GM19395 (cell line): Measurements from ENCODE around the gene OPN1MW.
"Not testable (repeated sequence)": the region's sequence is repeated elsewhere in the genome, so short reads cannot be mapped to it uniquely, and the experiment has no call there.

Experiments used
- ATAC-seq: cut with Tn5 transposase; IDR thresholded peaks from one replicate; pipeline ENCODE4 v1.9.1; 2021; ENCODE audit warnings: mild to moderate bottlenecking, moderate library complexity; ENCODE audit not compliant: unreplicated experiment

OPN1MW gene

GRCh38 chrX:154182296-154182695 lies at the start of gene OPN1MW:
OPN1MW (plus strand) TSS chrX:154182596; CDS start chrX:154182678, 82 bp downstream.
- ATAC-seq, result not testable (repeated sequence)

GRCh38 chrX:154135458-154136229 lies 46.8 kb upstream of the OPN1MW start:
- no peak for ATAC-seq

DNA sequence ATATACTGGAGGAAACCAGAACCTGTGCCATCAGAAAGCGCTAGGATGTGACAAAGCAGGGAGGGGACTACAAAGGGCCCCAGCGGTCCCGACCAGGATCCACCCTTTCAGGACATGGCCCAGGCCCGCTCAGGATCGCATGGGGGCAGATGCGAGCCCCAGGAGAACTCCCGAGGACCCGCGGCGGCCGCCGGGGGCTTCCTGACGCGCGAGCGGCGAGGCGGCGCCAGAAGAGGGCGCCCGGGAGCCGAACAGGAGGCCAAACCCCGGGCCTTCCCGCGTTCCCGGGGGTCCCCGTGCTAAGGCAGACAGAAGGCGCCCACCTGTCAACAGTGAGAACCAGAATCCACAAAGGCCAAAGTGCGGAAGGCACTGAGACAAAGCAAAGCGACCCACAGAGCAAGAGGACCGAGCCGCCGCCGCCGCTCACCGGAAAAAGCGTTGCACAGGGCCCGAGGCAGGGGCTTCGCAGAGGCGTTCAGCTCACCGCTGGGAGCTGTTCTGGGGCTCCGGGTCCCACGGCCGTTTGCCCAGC lies 45.7 kb upstream of the OPN1MW start:
- no peak for ATAC-seq

DNA sequence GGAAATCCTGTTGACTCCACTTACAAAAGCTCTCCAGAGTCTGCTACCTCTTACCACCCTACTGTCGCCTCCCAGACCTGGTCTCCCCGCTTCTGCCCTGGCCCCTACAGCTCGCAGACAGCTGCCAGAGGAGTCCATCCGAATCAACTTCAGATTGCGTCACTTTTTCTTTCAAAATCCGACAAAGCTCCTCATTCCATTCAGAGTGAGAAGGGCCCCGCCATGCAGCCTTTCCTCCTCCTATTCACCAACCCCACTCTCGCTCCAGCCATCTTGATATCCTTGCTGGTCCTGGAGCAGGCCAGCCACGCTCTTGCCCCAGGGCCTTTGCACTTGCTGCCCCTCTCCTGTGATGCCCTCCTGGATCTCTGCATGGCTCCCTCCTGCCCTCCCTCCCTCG lies 43.5 kb upstream of the OPN1MW start:
- ATAC-seq, result no peak

DNA sequence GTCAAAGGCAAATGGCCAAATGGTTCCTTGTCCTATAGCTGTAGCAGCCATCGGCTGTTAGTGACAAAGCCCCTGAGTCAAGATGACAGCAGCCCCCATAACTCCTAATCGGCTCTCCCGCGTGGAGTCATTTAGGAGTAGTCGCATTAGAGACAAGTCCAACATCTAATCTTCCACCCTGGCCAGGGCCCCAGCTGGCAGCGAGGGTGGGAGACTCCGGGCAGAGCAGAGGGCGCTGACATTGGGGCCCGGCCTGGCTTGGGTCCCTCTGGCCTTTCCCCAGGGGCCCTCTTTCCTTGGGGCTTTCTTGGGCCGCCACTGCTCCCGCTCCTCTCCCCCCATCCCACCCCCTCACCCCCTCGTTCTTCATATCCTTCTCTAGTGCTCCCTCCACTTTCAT lies 42.2 kb upstream of the OPN1MW start:
- no peak for ATAC-seq

DNA sequence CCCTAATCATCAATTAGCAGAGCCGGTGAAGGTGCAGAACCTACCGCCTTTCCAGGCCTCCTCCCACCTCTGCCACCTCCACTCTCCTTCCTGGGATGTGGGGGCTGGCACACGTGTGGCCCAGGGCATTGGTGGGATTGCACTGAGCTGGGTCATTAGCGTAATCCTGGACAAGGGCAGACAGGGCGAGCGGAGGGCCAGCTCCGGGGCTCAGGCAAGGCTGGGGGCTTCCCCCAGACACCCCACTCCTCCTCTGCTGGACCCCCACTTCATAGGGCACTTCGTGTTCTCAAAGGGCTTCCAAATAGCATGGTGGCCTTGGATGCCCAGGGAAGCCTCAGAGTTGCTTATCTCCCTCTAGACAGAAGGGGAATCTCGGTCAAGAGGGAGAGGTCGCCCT lies 41.7 kb upstream of the OPN1MW start:
- no peak for ATAC-seq

DNA sequence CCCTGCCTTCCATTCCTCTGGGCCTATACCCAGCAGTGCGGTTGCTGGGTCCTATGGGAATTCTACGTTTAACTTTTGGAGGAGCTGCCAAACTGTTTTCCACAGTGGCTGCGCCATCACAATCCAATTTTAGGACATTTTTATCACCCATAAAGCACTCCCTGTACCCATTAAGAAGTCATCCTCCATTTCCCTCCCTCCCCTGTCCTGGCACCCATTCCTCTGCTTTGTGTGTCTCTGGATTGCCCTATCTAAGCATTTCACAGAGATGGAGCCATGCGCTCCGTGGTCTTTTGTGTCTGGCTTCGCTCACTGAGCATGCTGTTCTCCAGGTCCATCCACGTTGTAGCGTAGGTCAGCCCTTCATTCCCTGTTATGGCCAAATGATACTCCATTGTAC lies 40.0 kb upstream of the OPN1MW start:
- no peak for ATAC-seq

- ATAC-seq, result no peak
Measured at GRCh38 chrX:154142950-154143745, 39.2 kb upstream of the OPN1MW start.

DNA sequence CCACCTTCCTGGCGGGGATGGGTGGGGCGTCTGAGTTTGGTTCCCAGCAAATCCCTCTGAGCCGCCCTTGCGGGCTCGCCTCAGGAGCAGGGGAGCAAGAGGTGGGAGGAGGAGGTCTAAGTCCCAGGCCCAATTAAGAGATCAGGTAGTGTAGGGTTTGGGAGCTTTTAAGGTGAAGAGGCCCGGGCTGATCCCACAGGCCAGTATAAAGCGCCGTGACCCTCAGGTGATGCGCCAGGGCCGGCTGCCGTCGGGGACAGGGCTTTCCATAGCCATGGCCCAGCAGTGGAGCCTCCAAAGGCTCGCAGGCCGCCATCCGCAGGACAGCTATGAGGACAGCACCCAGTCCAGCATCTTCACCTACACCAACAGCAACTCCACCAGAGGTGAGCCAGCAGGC lies 38.4 kb upstream of the OPN1MW start, which contains the start of gene OPN1LW:
Gene OPN1LW, plus strand, starts transcription at position 234 of the 400 bp plus-strand sequence. Its CDS starts 41 bp downstream, at position 275.
- ATAC-seq, result not testable (repeated sequence)

DNA sequence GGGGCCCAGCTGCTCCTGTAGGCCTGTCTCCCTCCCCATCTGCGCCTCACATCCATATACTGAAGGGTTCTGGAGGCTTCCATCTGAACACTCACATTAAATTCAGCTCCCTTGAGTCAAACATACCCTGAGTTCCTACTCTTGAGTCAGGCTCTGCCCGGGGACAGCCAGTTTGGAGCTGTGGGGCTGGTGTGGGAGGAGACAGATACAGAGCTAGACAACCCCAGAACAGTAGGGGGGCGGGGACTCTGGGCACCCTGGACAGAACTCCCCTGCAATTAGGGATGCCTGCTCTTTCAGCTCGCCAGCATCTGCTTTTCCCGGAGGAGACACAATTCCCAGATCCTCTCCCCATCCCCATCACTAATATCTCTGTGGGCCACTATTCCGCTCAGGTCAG lies 31.4 kb upstream of the OPN1MW start:
- not testable (repeated sequence) for ATAC-seq

DNA sequence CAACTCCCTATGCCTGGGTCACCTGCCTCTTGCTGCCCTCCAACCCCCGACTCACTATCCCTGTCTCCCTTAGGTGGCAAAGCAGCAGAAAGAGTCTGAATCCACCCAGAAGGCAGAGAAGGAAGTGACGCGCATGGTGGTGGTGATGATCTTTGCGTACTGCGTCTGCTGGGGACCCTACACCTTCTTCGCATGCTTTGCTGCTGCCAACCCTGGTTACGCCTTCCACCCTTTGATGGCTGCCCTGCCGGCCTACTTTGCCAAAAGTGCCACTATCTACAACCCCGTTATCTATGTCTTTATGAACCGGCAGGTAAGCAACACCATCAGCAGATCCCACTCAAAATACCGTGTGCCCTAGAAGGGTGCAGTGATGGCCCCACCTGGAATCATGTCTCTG lies 26.2 kb upstream of the OPN1MW start:
- not testable (repeated sequence) for ATAC-seq

DNA sequence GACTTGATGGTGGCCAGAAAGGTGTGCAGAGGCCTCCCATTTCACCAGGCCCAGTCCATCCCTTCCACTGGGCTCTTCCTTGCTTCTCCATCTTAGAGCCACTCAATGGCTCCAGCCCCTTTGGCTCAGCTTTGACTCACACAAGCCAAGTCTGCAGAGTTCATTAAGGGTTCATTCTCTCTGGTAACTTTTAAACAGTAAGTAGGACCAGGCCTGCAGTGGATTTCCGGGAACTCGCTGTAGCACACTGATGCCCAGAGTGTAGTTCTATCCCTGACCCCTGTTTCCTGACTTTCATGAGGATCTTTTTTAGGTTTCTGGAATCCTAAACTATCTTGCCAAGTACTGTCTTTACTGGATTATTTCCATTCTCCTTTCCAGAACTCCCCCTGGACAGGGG lies 25.2 kb upstream of the OPN1MW start:
- not testable (repeated sequence) for ATAC-seq

GRCh38 chrX:154159345-154159744 lies 23.1 kb upstream of the OPN1MW start:
- not testable (repeated sequence) for ATAC-seq

DNA sequence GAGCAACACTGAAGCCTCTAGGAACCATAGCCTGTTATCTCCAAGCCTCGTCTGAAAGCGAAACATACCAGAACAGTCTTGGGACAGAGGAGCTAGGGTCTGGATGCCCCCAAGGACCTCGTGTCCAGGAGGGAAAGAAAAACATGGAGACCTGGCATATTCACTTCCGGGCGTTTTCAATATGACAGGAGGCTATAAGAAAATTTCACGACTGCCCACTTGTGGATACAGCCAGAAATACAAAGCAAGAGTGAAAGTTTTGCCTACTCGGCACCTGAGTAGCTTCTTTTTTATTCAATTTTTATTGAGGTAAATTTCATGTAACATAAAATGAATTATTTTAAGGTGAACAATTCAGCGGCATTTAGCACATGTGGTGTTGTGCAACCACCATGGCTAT lies 17.5 kb upstream of the OPN1MW start:
- not testable (repeated sequence) for ATAC-seq

DNA sequence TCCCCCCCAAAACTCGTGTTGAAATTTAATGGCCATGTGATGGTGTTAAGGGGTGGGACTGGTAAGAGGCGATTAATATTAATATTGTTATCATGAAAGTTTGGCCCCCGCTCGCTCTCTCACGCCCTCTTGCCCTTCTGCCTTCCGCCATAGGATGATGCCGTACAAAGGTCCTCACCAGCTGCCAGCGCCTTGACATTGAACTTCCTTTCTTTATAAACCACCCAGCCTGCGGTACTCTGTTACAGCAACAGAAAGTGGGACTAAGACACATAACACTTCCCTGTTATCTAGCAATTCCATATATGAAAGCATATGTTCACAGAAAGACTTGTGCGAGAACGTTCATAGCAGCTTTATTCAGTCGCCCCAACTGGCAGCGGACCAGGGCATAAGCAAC lies 14.0 kb upstream of the OPN1MW start:
- not testable (repeated sequence) for ATAC-seq

GRCh38 chrX:154172535-154172943 lies 9.9 kb upstream of the OPN1MW start:
- not testable (repeated sequence) for ATAC-seq

GRCh38 chrX:154174356-154174755 lies 8.0 kb upstream of the OPN1MW start:
- ATAC-seq, result not testable (repeated sequence)

DNA sequence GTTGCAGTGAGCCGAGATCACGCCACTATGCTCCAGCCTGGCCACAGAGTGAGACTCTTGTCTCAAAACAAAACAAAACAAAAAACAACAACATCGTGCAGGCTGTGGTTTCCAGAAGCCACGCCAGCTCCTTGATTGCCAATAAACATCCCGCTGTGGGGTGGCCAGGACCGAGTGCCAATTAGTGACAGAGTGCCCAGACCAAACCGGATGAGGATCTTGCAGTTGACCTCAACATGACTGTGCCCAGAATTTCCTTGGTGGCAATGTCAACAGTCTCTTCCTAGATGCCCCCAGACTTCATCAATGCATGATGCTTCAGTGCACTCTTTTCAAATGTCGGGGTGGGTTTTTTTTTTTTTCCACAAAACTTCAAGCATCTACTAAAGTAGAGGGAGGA lies 1.4 kb downstream of the OPN1MW start:
- ATAC-seq, result not testable (repeated sequence)

DNA sequence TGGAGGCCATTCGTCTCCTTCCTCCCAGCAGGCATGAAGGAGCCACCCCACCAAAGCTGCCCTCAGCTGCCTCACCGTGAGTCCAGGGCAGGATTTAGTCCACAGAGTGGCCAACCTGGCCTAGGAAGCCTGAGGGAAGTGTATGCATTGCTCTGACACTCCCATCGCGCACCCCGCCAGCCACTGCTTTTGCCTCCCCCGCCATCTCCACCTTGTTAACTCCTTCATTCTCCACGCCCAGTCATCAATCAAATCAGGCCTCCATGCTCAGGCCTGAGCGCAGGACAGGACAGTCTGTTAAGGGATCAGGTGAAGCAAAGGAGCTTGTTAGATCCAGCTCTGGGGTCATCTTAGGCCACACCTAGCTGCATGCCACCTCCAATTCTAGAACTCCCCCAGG lies 10.4 kb downstream of the OPN1MW start:
- ATAC-seq, result not testable (repeated sequence)

GRCh38 chrX:154194316-154194715 lies 11.9 kb downstream of the OPN1MW start:
- ATAC-seq, result not testable (repeated sequence)

DNA sequence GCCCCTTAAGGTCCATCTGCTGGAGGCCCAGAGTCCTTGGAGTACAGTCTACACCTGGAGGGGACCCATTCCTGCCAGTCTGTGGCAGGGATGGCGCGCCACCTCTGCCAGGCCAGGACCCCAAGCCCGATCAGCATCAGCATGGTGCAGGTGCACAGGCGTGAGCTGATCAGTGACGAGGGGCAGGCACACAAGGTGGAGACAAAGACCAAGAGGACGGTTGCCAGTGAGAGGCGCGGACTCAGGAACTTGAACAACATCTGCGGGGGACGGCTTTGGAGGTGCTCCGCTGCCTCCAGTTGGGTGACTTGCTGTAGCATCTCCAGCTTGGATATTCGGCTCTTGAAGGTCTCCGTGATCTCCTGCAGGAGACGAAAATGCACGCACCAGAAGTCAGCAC lies 14.1 kb downstream of the OPN1MW start:
- not testable (repeated sequence) for ATAC-seq
